ENCODE measurements around the gene THBS2.

GRCh38 chr6:169230946-169231789 lies 22.5 kb downstream of the THBS2 start:
- TF ChIP-seq CTCF (IDR thresholded peaks at IDR 0.05) (no peak), POLR2A (IDR thresholded peaks at IDR 0.05) (no peak)

Data from thyroid gland (tissue), 4 donors.